ENCODE measurements around the gene GULP1. TPM values are rescaled to one million over a fixed set of nuclear protein-coding genes. Genes with fewer than 3 reads are reported as not detected.

GULP1 gene
- polyA plus RNA-seq, 3 donors = 7.5 to 17.9 (median 10.5) TPM

- H3K27ac ChIP-seq (ENCODE audit: low read depth, low read length) = no peak overlapping the region
- WGBS, 3 donors = 81 to 89% (median 87%) methylated on average over 4 of the region's 4 CpGs
Measured at GRCh38 chr2:188316791-188317423, 25.2 kb downstream of the GULP1 start.

- WGBS, 3 donors = 83 to 93% (median 87%) methylated on average over 4 of the region's 4 CpGs
- no peak overlapping the region for H3K27ac ChIP-seq (ENCODE audit: low read depth, low read length)
Measured at GRCh38 chr2:188318161-188318749, 26.6 kb downstream of the GULP1 start.

GRCh38 chr2:188319838-188320237 is 28.2 kb downstream of the GULP1 start:
- no peak overlapping the region for H3K27ac ChIP-seq (ENCODE audit: low read depth, low read length)
- 89 to 97% (median 90%) methylated on average over 1 of the region's 1 CpG for WGBS, 3 donors

- WGBS, 3 donors = 59 to 77% (median 60%) methylated on average over 2 of the region's 2 CpGs
- H3K27ac ChIP-seq (ENCODE audit: low read depth, low read length) = no peak overlapping the region
Measured at GRCh38 chr2:188320861-188321260, 29.2 kb downstream of the GULP1 start.

GRCh38 chr2:188322569-188323551 is 31.2 kb downstream of the GULP1 start:
- WGBS, 3 donors = 48 to 87% (median 72%) methylated on average over 6 of the region's 6 CpGs

GRCh38 chr2:188324067-188324466 is 32.4 kb downstream of the GULP1 start:
- H3K27ac ChIP-seq (ENCODE audit: low read depth, low read length) = no peak overlapping the region

More at GRCh38 chr2:188322569-188323551, 31.2 kb downstream of the GULP1 start:
- H3K27ac ChIP-seq (ENCODE audit: low read depth, low read length) = no peak overlapping the region

GRCh38 chr2:188326290-188326668 is 34.6 kb downstream of the GULP1 start:
- WGBS, 3 donors = 71 to 87% (median 82%) methylated on average over 1 of the region's 1 CpG
- no peak overlapping the region for H3K27ac ChIP-seq (ENCODE audit: low read depth, low read length)

GRCh38 chr2:188326669-188327301 is 35.1 kb downstream of the GULP1 start:
- 21 to 73% (median 66%) methylated on average over 4 of the region's 4 CpGs for WGBS, 3 donors
- no peak overlapping the region for H3K27ac ChIP-seq (ENCODE audit: low read depth, low read length)

- H3K27ac ChIP-seq (ENCODE audit: low read depth, low read length) = no peak overlapping the region
Measured at GRCh38 chr2:188327518-188328213, 36.0 kb downstream of the GULP1 start.

GRCh38 chr2:188328419-188328818 is 36.7 kb downstream of the GULP1 start:
- 90 to 100% (median 95%) methylated on average over 1 of the region's 1 CpG for WGBS, 3 donors
- H3K27ac ChIP-seq (ENCODE audit: low read depth, low read length) = no peak overlapping the region

GRCh38 chr2:188330316-188331053 is 38.8 kb downstream of the GULP1 start:
- H3K27ac ChIP-seq (ENCODE audit: low read depth, low read length) = no peak overlapping the region
- WGBS, 3 donors = 79 to 89% (median 89%) methylated on average over 2 of the region's 2 CpGs

GRCh38 chr2:188332619-188333018 is 40.9 kb downstream of the GULP1 start:
- no peak overlapping the region for H3K27ac ChIP-seq (ENCODE audit: low read depth, low read length)
- WGBS, 3 donors = 91 to 98% (median 92%) methylated on average over 2 of the region's 2 CpGs

GRCh38 chr2:188333751-188334524 is 42.3 kb downstream of the GULP1 start:
- H3K27ac ChIP-seq (ENCODE audit: low read depth, low read length) = no peak overlapping the region
- 22 to 49% (median 36%) methylated on average over 5 of the region's 5 CpGs for WGBS, 3 donors

- 93 to 94% (median 94%) methylated on average over 3 of the region's 3 CpGs for WGBS, 3 donors
- H3K27ac ChIP-seq (ENCODE audit: low read depth, low read length) = no peak overlapping the region
Measured at GRCh38 chr2:188338463-188338862, 46.8 kb downstream of the GULP1 start.

- WGBS, 3 donors = 90 to 97% (median 90%) methylated on average over 3 of the region's 3 CpGs
Measured at GRCh38 chr2:188340257-188340656, 48.6 kb downstream of the GULP1 start.

GRCh38 chr2:188345020-188345419 is 53.3 kb downstream of the GULP1 start:
- no peak overlapping the region for H3K27ac ChIP-seq (ENCODE audit: low read depth, low read length)
- 60 to 77% (median 68%) methylated on average over 3 of the region's 3 CpGs for WGBS, 3 donors

More at GRCh38 chr2:188340257-188340656, 48.6 kb downstream of the GULP1 start:
- H3K27ac ChIP-seq (ENCODE audit: low read depth, low read length) = no peak overlapping the region

GRCh38 chr2:188345426-188345825 is 53.8 kb downstream of the GULP1 start:
- no peak overlapping the region for H3K27ac ChIP-seq (ENCODE audit: low read depth, low read length)
